Cardiac muscle cell (in vitro differentiated cells and primary cell): Measurements from ENCODE around the gene DPP9. TPM values are rescaled to one million over a fixed set of nuclear protein-coding genes. Genes with fewer than 3 reads are reported as not detected.

ENCODE experiments used
- DNase-seq, 2 donors: peaks; one replicate each; pipeline versions ENCODE4 v3.0.0 to v3.0.0-alpha.2; 2010 to 2017; ENCODE audit warnings: low read depth in 1 of 2, low spot score in 1 of 2
- H3K27ac ChIP-seq: fragments of 200-600 bp; sonication (generic); 2 replicates; pipeline ENCODE4 v1.5.1; 2016
- H3K27me3 ChIP-seq: fragments of 200-600 bp; sonication (generic); 2 replicates; pipeline ENCODE4 v1.6.0; 2016; ENCODE audit warnings: control low read depth
- H3K36me3 ChIP-seq: fragments of 200-600 bp; sonication (generic); 2 replicates; pipeline ENCODE4 v1.5.1; 2016; ENCODE audit warnings: control low read depth
- H3K4me1 ChIP-seq: fragments of 200-600 bp; sonication (generic); 2 replicates; pipeline ENCODE4 v1.8.1; 2017; ENCODE audit warnings: low read depth, mild to moderate bottlenecking, mixed run types
- H3K4me3 ChIP-seq: fragments of 200-600 bp; sonication (generic); 2 replicates; pipeline ENCODE4 v1.5.1; 2016; ENCODE audit warnings: mild to moderate bottlenecking
- H3K9me3 ChIP-seq: fragments of 200-600 bp; sonication (generic); 2 replicates; pipeline ENCODE4 v1.5.1; 2017; ENCODE audit warnings: low read depth, mild to moderate bottlenecking, control low read depth
- CTCF ChIP-seq: IDR thresholded peaks from 2 replicates; pipeline ENCODE4 v1.5.1; 2012; ENCODE audit warnings: low read depth, mild to moderate bottlenecking, low read length
- polyA plus RNA-seq: library from polyadenylated mRNA; unstranded; fragments of >200 nt; fragmentation: Nextera tagmentation; extraction: Ambion mirVana; gene quantifications from 2 replicates; pipeline ENCODE4 v1.2.1, GENCODE V29; 2016
- total RNA-seq: library from RNA; depleted of rRNA; stranded (reverse); fragments of >200 nt; gene quantifications from 2 replicates; pipeline ENCODE4 v1.2.3, GENCODE V29; 2016

DPP9 gene
- total and polyA plus RNA-seq, 2 experiments from 2014 or later = 25.4 to 50.4 TPM

GRCh38 chr19:4737955-4738600 lies 14.4 kb upstream of the DPP9 start:
- Histone ChIP-seq H3K4me1 (no peaks in the 10 kb centered on the region), H3K9me3 (no peaks in the 10 kb centered on the region), H3K27ac (no peak overlapping the region), H3K27me3 (no peaks in the 10 kb centered on the region), H3K4me3 (no peak overlapping the region), H3K36me3 (no peaks in the 10 kb centered on the region)
- DNase-seq = no peak
- no peak for TF ChIP-seq CTCF

DNA sequence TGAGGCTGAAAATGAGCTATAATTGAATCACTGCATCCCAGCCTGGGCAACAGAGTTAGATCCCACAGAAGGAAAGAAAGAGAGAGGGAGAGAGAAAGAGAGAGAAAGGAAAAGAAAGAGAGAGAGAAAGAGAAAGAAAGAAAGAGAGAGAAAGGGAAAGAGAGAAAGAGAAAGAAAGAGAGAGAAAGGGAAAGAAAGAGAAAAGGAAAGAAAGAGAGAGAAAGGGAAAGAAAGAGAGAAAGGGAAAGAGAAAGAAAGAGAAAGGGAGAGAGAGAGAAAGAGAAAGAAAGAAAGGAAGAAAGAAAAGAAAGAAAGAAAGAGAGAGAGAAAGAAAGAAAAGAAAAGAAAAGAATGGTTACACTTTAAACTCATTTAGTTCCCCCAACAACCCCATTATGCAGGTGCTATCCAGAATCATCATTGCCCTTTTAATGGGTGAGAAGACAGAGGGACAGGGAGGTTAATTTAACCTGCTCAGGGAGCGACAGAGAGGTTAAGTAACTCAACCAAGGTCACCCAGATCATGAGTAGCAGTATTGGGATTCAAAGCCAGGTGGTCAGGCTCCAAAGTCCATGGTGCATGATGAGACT lies 10.2 kb upstream of the DPP9 start:
- no peaks in the 10 kb centered on the region for H3K27me3 ChIP-seq
- no peak for DNase-seq
- H3K27ac ChIP-seq = no peak overlapping the region
- H3K4me3 ChIP-seq = no peak overlapping the region
- TF ChIP-seq CTCF = no peak
- no peaks in the 10 kb centered on the region for H3K4me1 ChIP-seq
- H3K36me3 ChIP-seq = no peaks in the 10 kb centered on the region
- H3K9me3 ChIP-seq = no peaks in the 10 kb centered on the region

DNA sequence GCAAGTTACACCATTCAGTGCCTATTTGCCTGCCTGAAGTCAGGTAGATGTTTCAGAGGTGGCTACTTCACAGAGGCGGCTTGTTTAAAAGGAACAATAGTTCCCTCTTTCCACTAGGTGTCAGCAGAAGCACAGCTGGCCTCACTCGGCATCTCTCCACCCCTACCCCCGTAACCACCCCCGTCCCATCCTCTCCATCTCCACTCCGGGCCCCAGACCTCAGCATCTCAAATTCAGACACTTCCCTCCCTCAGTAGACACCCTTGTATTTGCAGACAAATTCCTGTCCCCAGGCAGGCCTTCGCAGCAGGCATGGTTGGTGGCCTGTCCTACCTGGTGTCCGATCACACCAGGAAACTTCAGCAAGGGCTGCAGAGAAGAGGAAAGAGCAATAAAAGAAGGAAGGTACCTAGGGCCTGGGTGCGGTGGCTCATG lies 9.1 kb upstream of the DPP9 start:
- TF ChIP-seq CTCF = peak; percentile 63
- Histone ChIP-seq H3K4me3 (no peak overlapping the region), H3K27ac (no peak overlapping the region), H3K27me3 (no peaks in the 10 kb centered on the region), H3K9me3 (no peaks in the 10 kb centered on the region), H3K4me1 (no peaks in the 10 kb centered on the region), H3K36me3 (no peaks in the 10 kb centered on the region)
- DNase-seq = peak; percentile 72 to 74

DNA sequence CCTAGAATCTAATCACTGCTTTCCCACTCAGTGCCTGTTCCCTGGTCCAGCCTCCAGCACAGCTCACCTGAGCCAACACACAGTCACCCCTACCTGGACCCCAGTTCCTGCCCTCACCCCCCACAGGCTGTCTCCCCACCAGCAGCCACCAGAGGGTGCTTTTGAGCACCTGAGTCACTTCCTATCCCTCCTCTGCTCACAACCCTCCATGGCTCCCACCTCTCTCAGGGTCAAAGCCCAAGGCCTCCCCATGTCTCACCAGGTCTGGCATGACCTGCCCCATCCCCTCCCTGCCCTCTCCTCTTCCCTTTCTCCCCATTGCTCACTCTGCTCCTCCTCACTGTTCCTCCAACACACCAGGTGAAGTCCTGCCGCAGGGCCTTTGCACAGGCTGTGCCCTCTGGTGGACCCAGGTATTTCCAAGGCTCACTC lies 7.1 kb upstream of the DPP9 start:
- TF ChIP-seq CTCF = peak; percentile 39
- DNase-seq = no peak

GRCh38 chr19:4728871-4729270 lies 5.2 kb upstream of the DPP9 start:
- no peak for DNase-seq
- no peak overlapping the region for H3K27ac ChIP-seq
- no peak for TF ChIP-seq CTCF
- no peaks in the 10 kb centered on the region for H3K27me3 ChIP-seq
- H3K4me1 ChIP-seq = no peaks in the 10 kb centered on the region
- H3K36me3 ChIP-seq = no peaks in the 10 kb centered on the region
- no peaks in the 10 kb centered on the region for H3K9me3 ChIP-seq
- no peak overlapping the region for H3K4me3 ChIP-seq

More for the DNA sequence above, 7.1 kb upstream of the DPP9 start:
- no peak overlapping the region for H3K4me3 ChIP-seq
- H3K36me3 ChIP-seq = no peaks in the 10 kb centered on the region
- H3K4me1 ChIP-seq = no peaks in the 10 kb centered on the region
- H3K27me3 ChIP-seq = no peaks in the 10 kb centered on the region
- H3K9me3 ChIP-seq = no peaks in the 10 kb centered on the region
- no peak overlapping the region for H3K27ac ChIP-seq
